Endothelial cell of umbilical vein (primary cell): Measurements from ENCODE around the gene NDUFA6. TPM values are rescaled to one million over a fixed set of nuclear protein-coding genes. Genes with fewer than 3 reads are reported as not detected.
"Not testable (repeated sequence)": the region's sequence is repeated elsewhere in the genome, so short reads cannot be mapped to it uniquely, and the experiment has no call there.

Experiments used
- BruUV-seq: library from RNA; stranded (reverse); fragments of 400-500 nt; replicated peaks from 2 replicates; lab custom pipeline; 2021; lab: Mats Ljungman, UMichigan
- CTCF ChIA-PET: fragments of 300-600, 350-600 bp; sonication (Branson Sonifier 250); formaldehyde crosslinking; loops from one replicate; lab custom pipeline; 2021; ENCODE audit warnings: antibody characterized with exemption, inconsistent platforms; lab: Charles Lee
- POLR2A ChIA-PET: fragments of 300-600, 350-600 bp; sonication (Branson Sonifier 250); formaldehyde crosslinking; loops from one replicate; lab custom pipeline; 2021; ENCODE audit warnings: antibody characterized with exemption, inconsistent platforms; lab: Charles Lee
- DNase-seq: peaks from one replicate; pipeline ENCODE4 v3.0.0-alpha.2; 2011; ENCODE audit warnings: low read depth, low spot score
- FAIRE-seq: peaks from 2 replicates; lab custom pipeline; 2011; peaks lifted over from hg19 to GRCh38; lab: Jason Lieb, UNC
- H2AFZ ChIP-seq: 2 replicates; pipeline ENCODE4 v1.6.0; 2012; ENCODE audit warnings: low read depth, low read length, control low read depth, inconsistent platforms
- H3K27ac ChIP-seq: 2 replicates; pipeline ENCODE4 v1.5.1; 2011; ENCODE audit warnings: low read depth, mild to moderate bottlenecking, control low read depth, low read length, moderate library complexity; ENCODE audit not compliant: insufficient read depth
- H3K27me3 ChIP-seq, 2 experiments: 2 replicates each; pipeline versions ENCODE4 v1.6.0 to v1.6.1; 2011; ENCODE audit warnings: low read length in 2 of 2, mixed read lengths in 1 of 2; ENCODE audit not compliant: control insufficient read depth in 2 of 2, insufficient read depth in 2 of 2
- H3K36me3 ChIP-seq, 2 experiments: 2 replicates in 1 of 2; 3 replicates in 1 of 2; pipeline ENCODE4 v1.5.1; 2011; ENCODE audit warnings: low read length in 2 of 2, mild to moderate bottlenecking in 1 of 2, moderate library complexity in 1 of 2; ENCODE audit not compliant: control insufficient read depth in 2 of 2, insufficient read depth in 2 of 2; ENCODE audit errors: extremely low read depth in 1 of 2
- H3K4me1 ChIP-seq: 3 replicates; pipeline ENCODE4 v1.5.1; 2011; ENCODE audit warnings: mild to moderate bottlenecking, low read length; ENCODE audit not compliant: control insufficient read depth, insufficient read depth; ENCODE audit errors: extremely low read depth
- H3K4me2 ChIP-seq: 2 replicates; pipeline ENCODE4 v1.6.1; 2011; ENCODE audit warnings: low read length, control low read depth, mixed read lengths; ENCODE audit not compliant: insufficient read depth
- H3K4me3 ChIP-seq, 3 experiments: fragments of 200-600 bp in 1 of 3; sonication (generic), shearing (Covaris generic) in 1 of 3; replicated peaks in 1 of 3; 2 replicates each; pipeline ENCODE4 v1.5.1; 2011 to 2016; ENCODE audit warnings: control low read depth in 3 of 3, low read length in 3 of 3, mild to moderate bottlenecking in 2 of 3, inconsistent platforms in 1 of 3, low read depth in 1 of 3, moderate library complexity in 1 of 3; ENCODE audit not compliant: insufficient read depth in 1 of 3
- H3K79me2 ChIP-seq: 2 replicates; pipeline ENCODE4 v1.6.0; 2012; ENCODE audit warnings: low read length, inconsistent platforms; ENCODE audit not compliant: control insufficient read depth, insufficient read depth
- H3K9ac ChIP-seq: replicated peaks from 2 replicates; pipeline ENCODE3; 2011; ENCODE audit warnings: low read length, control low read depth; ENCODE audit not compliant: insufficient read depth; ENCODE audit errors: extremely low read depth
- H3K9me1 ChIP-seq: replicated peaks from 3 replicates; pipeline ENCODE4 v1.6.0; 2011; ENCODE audit warnings: mild to moderate bottlenecking, low read length; ENCODE audit not compliant: control insufficient read depth, insufficient read depth; ENCODE audit errors: extremely low read depth
- H3K9me3 ChIP-seq: replicated peaks from 2 replicates; pipeline ENCODE4 v1.5.1; 2012; ENCODE audit warnings: low read length, inconsistent platforms; ENCODE audit not compliant: control insufficient read depth, insufficient read depth
- H4K20me1 ChIP-seq: replicated peaks from 2 replicates; pipeline ENCODE3; 2011; ENCODE audit warnings: mild to moderate bottlenecking, low read length; ENCODE audit not compliant: control insufficient read depth, insufficient read depth; ENCODE audit errors: extremely low read depth
- CTCF ChIP-seq, 2 donors: IDR thresholded peaks; 1 replicate in 1 of 2; 2 replicates in 1 of 2; pipeline ENCODE4 v1.5.1; 2011; ENCODE audit warnings: low read length in 2 of 2, mild to moderate bottlenecking in 2 of 2, moderate library complexity in 2 of 2, control low read depth in 1 of 2, inconsistent platforms in 1 of 2, low read depth in 1 of 2; ENCODE audit not compliant: insufficient read depth in 1 of 2; ENCODE audit errors: extremely low read depth in 1 of 2
- EZH2 ChIP-seq: IDR thresholded peaks from 2 replicates; pipeline ENCODE4 v1.6.1; 2012; ENCODE audit warnings: borderline replicate concordance, low read depth, mild to moderate bottlenecking, moderate library complexity, low read length, inconsistent platforms; ENCODE audit not compliant: severe bottlenecking
- FOS ChIP-seq: IDR thresholded peaks from 2 replicates; pipeline ENCODE4 v1.6.1; 2011; ENCODE audit warnings: mild to moderate bottlenecking, low read length, moderate library complexity, borderline replicate concordance; ENCODE audit not compliant: insufficient read depth
- GATA2 ChIP-seq: IDR thresholded peaks from 2 replicates; pipeline ENCODE4 v1.7.0; 2011; ENCODE audit warnings: low read depth, mild to moderate bottlenecking, moderate library complexity, mixed read lengths, low read length; ENCODE audit not compliant: insufficient read length, insufficient read depth
- JUN ChIP-seq: IDR thresholded peaks from 2 replicates; pipeline ENCODE4 v1.6.1; 2011; ENCODE audit warnings: borderline replicate concordance, low read depth; ENCODE audit not compliant: insufficient read length, insufficient read depth
- MAX ChIP-seq: IDR thresholded peaks from 2 replicates; pipeline ENCODE4 v1.6.1; 2011; ENCODE audit not compliant: insufficient read depth, insufficient read length
- MYC ChIP-seq: IDR thresholded peaks from one replicate; pipeline ENCODE4 v1.6.1; 2011; ENCODE audit warnings: mild to moderate bottlenecking, low read depth, low read length
- POLR2A ChIP-seq: IDR thresholded peaks from 2 replicates; pipeline ENCODE4 v1.6.1; 2012; ENCODE audit warnings: low read depth, mild to moderate bottlenecking, control low read depth, low read length
- POLR2AphosphoS5 ChIP-seq: IDR thresholded peaks from 2 replicates; pipeline ENCODE4 v1.6.1; 2012; ENCODE audit warnings: low read depth, mild to moderate bottlenecking, control low read depth, low read length, moderate library complexity; ENCODE audit not compliant: insufficient read depth
- dilution Hi-C: fragments of 300-500 bp; cut with MboI; formaldehyde crosslinking; loops from one replicate; pipeline ENCODE4 v1.15.0; 2019; ENCODE audit warnings: low sequenced_read_pairs; ENCODE audit not compliant: extremely low pct_ligation_motif_present
- intact Hi-C: fragments of 100-400 bp; cut with micrococcal nuclease; formaldehyde crosslinking; loops from one replicate; pipeline ENCODE4 v1.10.0; 2022
- polyA plus RNA-seq, 4 experiments: library from polyadenylated mRNA; depleted of rRNA in 3 of 4; stranded (reverse) in 3 of 4; unstranded in 1 of 4; fragments of >200 nt; gene quantifications; 2 replicates each; pipeline versions ENCODE4 v1.2.1 to v1.2.3, GENCODE V29; 2011 to 2012; ENCODE audit warnings: missing spikeins in 1 of 4
- total RNA-seq: library from RNA; stranded (reverse); gene quantifications from 2 replicates; pipeline ENCODE4 v1.2.3, GENCODE V29; 2021

Gene NDUFA6
- total and polyA plus RNA-seq, 2 donors (not counting 3 experiments of a cell fraction or from before 2014, with no cell fraction given) = 66.1 to 95.7 TPM

- H3K27me3 ChIP-seq = no peaks in the 10 kb centered on the region
- H3K9me1 ChIP-seq = no peaks in the 10 kb centered on the region
- ChIA-PET CTCF (no interaction called here), POLR2A (no interaction called here)
- BruUV-seq = no TSS peak
- H3K4me3 ChIP-seq = no peak overlapping the region
- H3K79me2 ChIP-seq = no peaks in the 10 kb centered on the region
- H3K4me2 ChIP-seq = no peak overlapping the region
- H3K9ac ChIP-seq = no peak overlapping the region
- dilution Hi-C loops = no loop called here
- H3K9me3 ChIP-seq = peaks cover 2% of the 10 kb centered on the region
- H2AFZ ChIP-seq = no peak overlapping the region
- intact Hi-C loops = no loop called here
- no peak for DNase-seq
- H3K4me1 ChIP-seq = no peaks in the 10 kb centered on the region
- TF ChIP-seq GATA2 = no peak
- TF ChIP-seq EZH2 = no peak
- no peak for TF ChIP-seq FOS
- TF ChIP-seq CTCF (IDR thresholded peaks at IDR 0.05; ENCODE audit: extremely low read depth in 1 of 2, insufficient read depth in 1 of 2, low read depth in 1 of 2, low read length in 2 of 2) = no peak
- no peak for TF ChIP-seq MAX
- TF ChIP-seq JUN = no peak
- TF ChIP-seq POLR2A = no peak
- TF ChIP-seq POLR2AphosphoS5 = no peak
- no peak for TF ChIP-seq MYC
- FAIRE-seq = no peak
- H4K20me1 ChIP-seq = no peaks in the 10 kb centered on the region
- H3K36me3 ChIP-seq = no peaks in the 10 kb centered on the region
- no peak overlapping the region for H3K27ac ChIP-seq
Observed at GRCh38 chr22:42108848-42109247, 18.3 kb upstream of the NDUFA6 start.

GRCh38 chr22:42104332-42104860, 13.8 kb upstream of the NDUFA6 start:
- H3K9me3 ChIP-seq, H3K4me1 ChIP-seq, FAIRE-seq, POLR2A ChIA-PET, H3K27me3 ChIP-seq, CTCF ChIA-PET, DNase-seq, dilution Hi-C loops, H3K36me3 ChIP-seq, H3K27ac ChIP-seq, H3K4me2 ChIP-seq, intact Hi-C loops, H4K20me1 ChIP-seq, BruUV-seq, H3K9ac ChIP-seq, H3K4me3 ChIP-seq, H2AFZ ChIP-seq, H3K79me2 ChIP-seq, H3K9me1 ChIP-seq: not testable (repeated sequence)
